ENCODE results near the gene SNX33. TPM values are rescaled to one million over a fixed set of nuclear protein-coding genes. Genes with fewer than 3 reads are reported as not detected.

SNX33 gene
- total and polyA plus RNA-seq, 2 donors (not counting 1 experiment from before 2014, with no cell fraction given), result 0.22 to 0.59 TPM

DNA sequence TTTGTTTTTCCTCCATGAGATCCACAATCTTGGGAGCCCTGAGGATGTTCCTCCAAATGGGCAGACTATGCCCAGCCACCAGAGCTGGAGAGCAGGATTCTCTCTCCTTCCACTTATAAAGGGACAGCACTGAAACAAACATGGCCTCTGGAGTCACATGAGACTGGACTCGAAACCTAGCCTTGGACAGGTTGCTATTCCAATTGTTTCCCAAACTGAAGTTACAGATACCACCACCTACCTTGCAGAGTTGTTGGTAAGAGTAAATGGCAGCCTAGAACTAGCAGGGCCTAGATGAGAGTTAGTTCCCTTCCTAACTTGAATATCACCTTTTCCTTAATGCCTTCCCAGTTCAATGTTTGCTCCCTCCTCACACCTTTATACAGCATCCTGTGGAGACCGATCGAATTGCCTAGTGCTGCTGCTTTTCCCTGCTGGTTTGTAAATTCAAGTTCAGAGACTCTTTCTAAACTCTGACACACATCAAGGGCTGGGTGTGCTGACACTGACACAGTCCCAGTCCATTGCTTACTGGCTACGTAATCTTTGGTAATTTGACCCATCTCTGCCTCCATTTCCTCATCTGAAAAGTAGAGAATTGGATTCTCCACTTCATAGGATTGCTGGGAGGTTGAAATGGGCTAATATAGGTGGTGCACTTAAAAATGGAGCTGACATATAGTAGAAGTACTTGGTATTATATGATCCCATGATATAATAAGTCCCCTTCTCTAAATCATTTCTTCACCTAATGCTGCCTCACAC, 10.3 kb upstream of the SNX33 start:
- no peak for TF ChIP-seq EZH2 (IDR thresholded peaks at IDR 0.05; ENCODE audit: borderline replicate concordance, insufficient read depth, low read depth, low read length, poor library complexity, severe bottlenecking)
- TF ChIP-seq, protein P1, sequence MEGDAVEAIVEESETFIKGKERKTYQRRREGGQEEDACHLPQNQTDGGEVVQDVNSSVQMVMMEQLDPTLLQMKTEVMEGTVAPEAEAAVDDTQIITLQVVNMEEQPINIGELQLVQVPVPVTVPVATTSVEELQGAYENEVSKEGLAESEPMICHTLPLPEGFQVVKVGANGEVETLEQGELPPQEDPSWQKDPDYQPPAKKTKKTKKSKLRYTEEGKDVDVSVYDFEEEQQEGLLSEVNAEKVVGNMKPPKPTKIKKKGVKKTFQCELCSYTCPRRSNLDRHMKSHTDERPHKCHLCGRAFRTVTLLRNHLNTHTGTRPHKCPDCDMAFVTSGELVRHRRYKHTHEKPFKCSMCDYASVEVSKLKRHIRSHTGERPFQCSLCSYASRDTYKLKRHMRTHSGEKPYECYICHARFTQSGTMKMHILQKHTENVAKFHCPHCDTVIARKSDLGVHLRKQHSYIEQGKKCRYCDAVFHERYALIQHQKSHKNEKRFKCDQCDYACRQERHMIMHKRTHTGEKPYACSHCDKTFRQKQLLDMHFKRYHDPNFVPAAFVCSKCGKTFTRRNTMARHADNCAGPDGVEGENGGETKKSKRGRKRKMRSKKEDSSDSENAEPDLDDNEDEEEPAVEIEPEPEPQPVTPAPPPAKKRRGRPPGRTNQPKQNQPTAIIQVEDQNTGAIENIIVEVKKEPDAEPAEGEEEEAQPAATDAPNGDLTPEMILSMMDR (IDR thresholded peaks at IDR 0.05), result no peak
- H3K4me1 ChIP-seq (ENCODE audit: control insufficient read depth in 2 of 2, insufficient read depth in 2 of 2, low read length in 2 of 2), result peaks cover 29 to 36% of the 10 kb centered on the region in 2 donors
- no peak overlapping the region for H3K9ac ChIP-seq (ENCODE audit: low read length)
- no peak overlapping the region for H3K4me3 ChIP-seq (ENCODE audit: control extremely low read depth in 1 of 5, extremely low read depth in 1 of 5, insufficient read depth in 1 of 5, low read depth in 2 of 5, low read length in 4 of 5)
- peaks cover 40% of the 10 kb centered on the region for H3K79me2 ChIP-seq (ENCODE audit: control insufficient read depth, insufficient read depth, low read length)
- no peak overlapping the region for H2AFZ ChIP-seq (ENCODE audit: insufficient read depth, low read depth, low read length, poor library complexity, severe bottlenecking)
- Mint-ChIP-seq H3K9me3 (ENCODE audit: insufficient read depth) (no peaks in the 10 kb centered on the region), H3K27ac (peak overlapping the region; percentile 24), H3K27me3 (no peaks in the 10 kb centered on the region), H3K4me3 (peak overlapping the region; percentile 30), H3K4me1 (peaks cover 40% of the 10 kb centered on the region)
- peaks cover 25% of the 10 kb centered on the region for H4K20me1 ChIP-seq (ENCODE audit: control insufficient read depth, insufficient read depth, low read length, poor library complexity, severe bottlenecking)
- 88% methylated on average over 2 of the region's 4 CpGs for WGBS (ENCODE audit: insufficient coverage)
- DNase-seq, result no peak
- no peaks in the 10 kb centered on the region for H3K27me3 ChIP-seq (replicated peaks in 1 of 4; ENCODE audit: control extremely low read depth in 1 of 4, control insufficient read depth in 3 of 4, insufficient read depth in 4 of 4, low read length in 3 of 4)
- H3K9me3 ChIP-seq (ENCODE audit: control extremely low read depth in 1 of 3, control insufficient read depth in 2 of 3, insufficient read depth in 1 of 3, low read length in 2 of 3), result no peaks in the 10 kb centered on the region
- no peak for ATAC-seq (ENCODE audit: low read depth)
- H3K36me3 ChIP-seq (replicated peaks in 1 of 2; ENCODE audit: control extremely low read depth in 1 of 2, control insufficient read depth in 1 of 2, extremely low read depth in 1 of 2, insufficient read depth in 2 of 2, low read length in 1 of 2), result peaks cover 0 to 10% of the 10 kb centered on the region in 2 experiments
- ChIA-PET CTCF (interaction anchor here (1.0 to 1.5 kb wide), 2 partner anchors 9 to 12 kb away, joined by 3 to 4 read pairs; partner anchors contain the start of gene SNUPN), POLR2A (interaction anchor here (4.5 kb wide), 1 partner anchor 12 kb away, joined by 38 read pairs; the partner anchor contains the start of gene SNUPN)
- H3K27ac ChIP-seq (ENCODE audit: low read length in 2 of 2), result no peak overlapping the region
- peak overlapping the region; percentile 97 for H3K4me2 ChIP-seq (replicated peaks; ENCODE audit: low read depth, low read length, poor library complexity, severe bottlenecking)
- intact Hi-C loops (cut with micrococcal nuclease), result loop anchor here (10.0 kb wide), 1 partner anchor 1643 kb away; the partner anchor contains the start of genes PML and STOML1
